Lower leg skin (tissue), 3 donors: ENCODE measurements around the gene KCNG3.

ENCODE experiments used
- POLR2A ChIP-seq, 2 donors: fragments of 450-650 bp; IDR thresholded peaks; one replicate each; pipeline ENCODE4 v1.6.1; 2016 to 2017; ENCODE audit warnings: antibody characterized with exemption in 2 of 2, mild to moderate bottlenecking in 1 of 2, moderate library complexity in 1 of 2
- TF ChIP-seq, protein P1 (sequence below), 3 donors: fragments of 450-650 bp; IDR thresholded peaks; one replicate each; pipeline ENCODE4 v1.5.1; 2016; ENCODE audit warnings: antibody characterized with exemption in 3 of 3, mild to moderate bottlenecking in 3 of 3, moderate library complexity in 2 of 3

DNA sequence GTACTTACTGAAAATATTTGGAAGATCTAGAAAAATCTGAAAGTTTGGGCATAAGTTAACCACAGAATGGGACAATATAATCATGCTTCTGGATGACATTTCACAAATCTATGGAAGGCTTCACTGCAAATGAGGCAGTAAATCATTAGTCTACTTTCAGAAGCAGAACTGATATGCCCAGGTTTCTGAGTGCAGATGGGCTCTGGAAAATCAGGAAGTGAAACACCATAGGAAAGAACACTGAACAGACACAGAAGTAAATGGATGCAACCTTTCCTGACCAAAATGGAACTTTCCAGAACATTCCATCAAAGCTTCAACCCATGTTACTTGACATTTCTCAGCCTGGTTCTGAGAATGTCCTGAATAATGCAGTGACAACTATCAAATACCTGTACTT is 55.1 kb downstream of the KCNG3 start:
- TF ChIP-seq, protein P1, sequence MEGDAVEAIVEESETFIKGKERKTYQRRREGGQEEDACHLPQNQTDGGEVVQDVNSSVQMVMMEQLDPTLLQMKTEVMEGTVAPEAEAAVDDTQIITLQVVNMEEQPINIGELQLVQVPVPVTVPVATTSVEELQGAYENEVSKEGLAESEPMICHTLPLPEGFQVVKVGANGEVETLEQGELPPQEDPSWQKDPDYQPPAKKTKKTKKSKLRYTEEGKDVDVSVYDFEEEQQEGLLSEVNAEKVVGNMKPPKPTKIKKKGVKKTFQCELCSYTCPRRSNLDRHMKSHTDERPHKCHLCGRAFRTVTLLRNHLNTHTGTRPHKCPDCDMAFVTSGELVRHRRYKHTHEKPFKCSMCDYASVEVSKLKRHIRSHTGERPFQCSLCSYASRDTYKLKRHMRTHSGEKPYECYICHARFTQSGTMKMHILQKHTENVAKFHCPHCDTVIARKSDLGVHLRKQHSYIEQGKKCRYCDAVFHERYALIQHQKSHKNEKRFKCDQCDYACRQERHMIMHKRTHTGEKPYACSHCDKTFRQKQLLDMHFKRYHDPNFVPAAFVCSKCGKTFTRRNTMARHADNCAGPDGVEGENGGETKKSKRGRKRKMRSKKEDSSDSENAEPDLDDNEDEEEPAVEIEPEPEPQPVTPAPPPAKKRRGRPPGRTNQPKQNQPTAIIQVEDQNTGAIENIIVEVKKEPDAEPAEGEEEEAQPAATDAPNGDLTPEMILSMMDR (IDR thresholded peaks at IDR 0.05): no peak
- TF ChIP-seq POLR2A (IDR thresholded peaks at IDR 0.05): no peak
